Loucy (cell line): ENCODE measurements around the gene BARX1.

Experiments
- H2AFZ ChIP-seq: fragments of 200-600 bp; sonication (generic); 2 replicates; pipeline ENCODE4 v1.6.0; 2016; ENCODE audit warnings: antibody characterized with exemption, mild to moderate bottlenecking, low read length, moderate library complexity
- H3F3A ChIP-seq: fragments of 200-600 bp; 2 replicates; pipeline ENCODE4 v1.6.0; 2016; ENCODE audit warnings: antibody characterized with exemption, low read depth, mild to moderate bottlenecking
- H3K27me3 ChIP-seq: fragments of 200-600 bp; sonication (generic); 2 replicates; pipeline ENCODE4 v1.6.1; 2014; ENCODE audit warnings: low read length, mild to moderate bottlenecking; ENCODE audit not compliant: insufficient read depth, poor library complexity, severe bottlenecking
- H3K36me3 ChIP-seq: fragments of 200-600 bp; sonication (generic); 2 replicates; pipeline ENCODE4 v1.6.1; 2016; ENCODE audit warnings: low read length; ENCODE audit not compliant: insufficient read depth
- H3K4me1 ChIP-seq: fragments of 200-600 bp; sonication (generic); 2 replicates; pipeline ENCODE4 v1.5.1; 2014; ENCODE audit warnings: low read length, mild to moderate bottlenecking; ENCODE audit not compliant: insufficient read depth, poor library complexity, severe bottlenecking
- H3K4me2 ChIP-seq: fragments of 200-600 bp; sonication (generic); 2 replicates; pipeline ENCODE4 v1.6.0; 2014; ENCODE audit warnings: antibody characterized with exemption, low read length, low read depth, mild to moderate bottlenecking; ENCODE audit not compliant: poor library complexity, severe bottlenecking
- H3K4me3 ChIP-seq: fragments of 200-600 bp; sonication (generic); 2 replicates; pipeline ENCODE4 v1.5.1; 2014; ENCODE audit warnings: low read length, mild to moderate bottlenecking, mixed read lengths; ENCODE audit not compliant: poor library complexity, severe bottlenecking
- H3K79me2 ChIP-seq: fragments of 200-600 bp; sonication (generic); 2 replicates; pipeline ENCODE4 v1.6.1; 2014; ENCODE audit warnings: low read length; ENCODE audit not compliant: insufficient read depth
- H3K9ac ChIP-seq: fragments of 200-600 bp; sonication (generic); 2 replicates; pipeline ENCODE4 v1.6.0; 2014; ENCODE audit warnings: mild to moderate bottlenecking, low read depth, low read length, moderate library complexity; ENCODE audit not compliant: poor library complexity, severe bottlenecking
- H3K9me2 ChIP-seq: fragments of 200-600 bp; sonication (generic); replicated peaks from 2 replicates; pipeline ENCODE4 v1.6.1; 2016; ENCODE audit warnings: low read depth, low read length, mixed read lengths
- H3K9me3 ChIP-seq: fragments of 200-600 bp; sonication (generic); 2 replicates; pipeline ENCODE4 v1.6.1; 2014; ENCODE audit warnings: mild to moderate bottlenecking, antibody characterized with exemption, low read length, low read depth; ENCODE audit not compliant: insufficient read depth
- H4K20me1 ChIP-seq: fragments of 200-600 bp; sonication (generic); 2 replicates; pipeline ENCODE4 v1.6.0; 2014; ENCODE audit warnings: antibody characterized with exemption, low read length, mild to moderate bottlenecking; ENCODE audit not compliant: insufficient read depth, poor library complexity, severe bottlenecking
- CTCF ChIP-seq: fragments of 200-600 bp; sonication (generic); conservative IDR thresholded peaks from 2 replicates; pipeline ENCODE4 v1.5.1; 2014; ENCODE audit warnings: mild to moderate bottlenecking, antibody characterized with exemption, low read length
- EZH2phosphoT487 ChIP-seq: fragments of 200-600 bp; IDR thresholded peaks from 2 replicates; pipeline ENCODE4 v1.6.1; 2018; ENCODE audit warnings: antibody characterized with exemption, mild to moderate bottlenecking, moderate library complexity, borderline replicate concordance

BARX1 gene

GRCh38 chr9:93996367-93996766 is 41.2 kb upstream of the BARX1 start:
- no peak overlapping the region for H3K4me3 ChIP-seq
- no peak overlapping the region for H3K9ac ChIP-seq
- no peaks in the 10 kb centered on the region for H3K27me3 ChIP-seq
- H3K9me3 ChIP-seq: no peaks in the 10 kb centered on the region
- H4K20me1 ChIP-seq: no peaks in the 10 kb centered on the region
- H3K9me2 ChIP-seq: no peaks in the 10 kb centered on the region
- H2AFZ ChIP-seq: no peak overlapping the region
- H3K36me3 ChIP-seq: no peaks in the 10 kb centered on the region
- H3K79me2 ChIP-seq: no peaks in the 10 kb centered on the region
- TF ChIP-seq EZH2phosphoT487 (no peak), CTCF (no peak)
- H3F3A ChIP-seq: no peaks in the 10 kb centered on the region
- H3K4me2 ChIP-seq: no peak overlapping the region
- no peaks in the 10 kb centered on the region for H3K4me1 ChIP-seq

GRCh38 chr9:93994545-93994944 is 39.4 kb upstream of the BARX1 start:
- Histone ChIP-seq H3K36me3 (no peaks in the 10 kb centered on the region), H3K27me3 (no peaks in the 10 kb centered on the region), H3F3A (no peaks in the 10 kb centered on the region), H3K9me2 (no peaks in the 10 kb centered on the region), H3K9ac (no peak overlapping the region), H2AFZ (no peak overlapping the region), H4K20me1 (no peaks in the 10 kb centered on the region), H3K79me2 (no peaks in the 10 kb centered on the region), H3K4me1 (no peaks in the 10 kb centered on the region), H3K4me2 (no peak overlapping the region), H3K4me3 (no peak overlapping the region), H3K9me3 (peaks cover 3% of the 10 kb centered on the region; the same call in 1 of the 2 replicates)
- no peak for TF ChIP-seq CTCF

GRCh38 chr9:93994132-93994531 is 39.0 kb upstream of the BARX1 start:
- H3K4me1 ChIP-seq: no peaks in the 10 kb centered on the region
- no peaks in the 10 kb centered on the region for H4K20me1 ChIP-seq
- H3K4me2 ChIP-seq: no peak overlapping the region
- H3K4me3 ChIP-seq: no peak overlapping the region
- H3K9me2 ChIP-seq: no peaks in the 10 kb centered on the region
- no peak for TF ChIP-seq CTCF
- TF ChIP-seq EZH2phosphoT487: no peak
- no peak overlapping the region for H2AFZ ChIP-seq
- peaks cover 3% of the 10 kb centered on the region; the same call in 1 of the 2 replicates for H3K9me3 ChIP-seq
- no peaks in the 10 kb centered on the region for H3F3A ChIP-seq
- no peaks in the 10 kb centered on the region for H3K36me3 ChIP-seq
- no peaks in the 10 kb centered on the region for H3K79me2 ChIP-seq
- no peak overlapping the region for H3K9ac ChIP-seq
- no peaks in the 10 kb centered on the region for H3K27me3 ChIP-seq
